ENCODE measurements around the gene ZNF397. TPM values are rescaled to one million over a fixed set of nuclear protein-coding genes. Genes with fewer than 3 reads are reported as not detected.
"Not testable (repeated sequence)": the region's sequence is repeated elsewhere in the genome, so short reads cannot be mapped to it uniquely, and the experiment has no call there.

Gene ZNF397
- total and polyA plus RNA-seq, 2 experiments from 2014 or later = 5.2 to 22.0 TPM

- H3K27me3 ChIP-seq = no peaks in the 10 kb centered on the region
- no peaks in the 10 kb centered on the region for H3K9me2 ChIP-seq (replicated peaks; ENCODE audit: insufficient read depth)
- H4K20me1 ChIP-seq (ENCODE audit: insufficient read depth, poor library complexity, severe bottlenecking) = no peaks in the 10 kb centered on the region
- H3K4me2 ChIP-seq = no peak overlapping the region
- no peaks in the 10 kb centered on the region for H3K4me1 ChIP-seq (ENCODE audit: insufficient read depth)
- no peaks in the 10 kb centered on the region for H3K36me3 ChIP-seq (replicated peaks; ENCODE audit: insufficient read depth, low read depth)
- no peak overlapping the region for H2AFZ ChIP-seq
- DNase-seq (ENCODE audit: low spot score) = no peak
- no peaks in the 10 kb centered on the region for H3K9me3 ChIP-seq (ENCODE audit: low read depth)
- no peaks in the 10 kb centered on the region for H3K79me2 ChIP-seq
- H3K27ac ChIP-seq = no peak overlapping the region
- TF ChIP-seq EZH2phosphoT487 (IDR thresholded peaks at IDR 0.05; ENCODE audit: low read depth, severe bottlenecking, unreplicated experiment) (no peak), EZH2 (IDR thresholded peaks at IDR 0.05; ENCODE audit: borderline replicate concordance) (no peak), CTCF (IDR thresholded peaks at IDR 0.05; ENCODE audit: poor library complexity) (no peak)
- H3K4me3 ChIP-seq = no peak overlapping the region
- 60% methylated on average over 3 of the region's 3 CpGs for WGBS (ENCODE audit: low lambda C conversion rate, missing lambda C conversion rate)
Measured at GRCh38 chr18:35203067-35203466, 37.8 kb upstream of the ZNF397 start.

DNA sequence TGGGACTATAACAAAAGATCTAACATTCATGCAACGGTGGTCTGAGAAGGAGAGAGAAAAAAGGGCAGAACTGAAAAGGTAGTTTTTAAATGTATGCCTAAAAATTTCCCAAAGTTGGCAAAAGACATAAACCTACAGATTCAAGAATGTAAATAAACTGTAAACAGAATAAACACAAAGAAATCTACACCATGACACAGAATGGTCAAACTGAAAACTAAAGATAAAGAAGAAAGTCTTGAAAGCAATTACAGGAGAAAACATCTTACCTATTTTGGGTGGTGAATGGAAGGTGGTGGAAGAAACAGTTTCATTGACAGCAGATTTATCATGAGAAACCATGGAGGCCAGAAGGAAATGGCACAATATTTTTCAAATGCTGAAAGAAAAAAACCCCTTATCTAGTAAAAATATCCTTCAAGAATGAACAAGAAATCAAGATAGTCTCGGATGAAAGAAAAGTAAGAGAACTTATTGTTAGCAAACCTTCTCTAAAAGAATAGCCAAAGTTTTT, 35.6 kb upstream of the ZNF397 start:
- no peaks in the 10 kb centered on the region for H3K79me2 ChIP-seq
- no peaks in the 10 kb centered on the region for H4K20me1 ChIP-seq (ENCODE audit: insufficient read depth, poor library complexity, severe bottlenecking)
- no peaks in the 10 kb centered on the region for H3K9me3 ChIP-seq (ENCODE audit: low read depth)
- H3K9me2 ChIP-seq (replicated peaks; ENCODE audit: insufficient read depth) = no peaks in the 10 kb centered on the region
- no peak overlapping the region for H3K4me3 ChIP-seq
- no peak overlapping the region for H2AFZ ChIP-seq
- no peaks in the 10 kb centered on the region for H3K4me1 ChIP-seq (ENCODE audit: insufficient read depth)
- no peak for DNase-seq (ENCODE audit: low spot score)
- H3K36me3 ChIP-seq (replicated peaks; ENCODE audit: insufficient read depth, low read depth) = no peaks in the 10 kb centered on the region
- WGBS (ENCODE audit: low lambda C conversion rate, missing lambda C conversion rate) = 94% methylated on average over 2 of the region's 2 CpGs
- TF ChIP-seq EZH2phosphoT487 (IDR thresholded peaks at IDR 0.05; ENCODE audit: low read depth, severe bottlenecking, unreplicated experiment) = no peak
- no peak for TF ChIP-seq CTCF (IDR thresholded peaks at IDR 0.05; ENCODE audit: poor library complexity)
- TF ChIP-seq EZH2 (IDR thresholded peaks at IDR 0.05; ENCODE audit: borderline replicate concordance) = no peak
- no peak overlapping the region for H3K27ac ChIP-seq
- no peaks in the 10 kb centered on the region for H3K27me3 ChIP-seq
- no peak overlapping the region for H3K4me2 ChIP-seq

- H3K36me3 ChIP-seq (replicated peaks; ENCODE audit: insufficient read depth, low read depth); H3K27ac ChIP-seq; H3K4me3 ChIP-seq; H3K27me3 ChIP-seq; H3K9me3 ChIP-seq (ENCODE audit: low read depth); H3K79me2 ChIP-seq; H3K9me2 ChIP-seq (replicated peaks; ENCODE audit: insufficient read depth); H3K4me2 ChIP-seq; H2AFZ ChIP-seq; H4K20me1 ChIP-seq (ENCODE audit: insufficient read depth, poor library complexity, severe bottlenecking); DNase-seq (ENCODE audit: low spot score); H3K4me1 ChIP-seq (ENCODE audit: insufficient read depth): not testable (repeated sequence)
- 89% methylated on average over 17 of the region's 30 CpGs for WGBS (ENCODE audit: low lambda C conversion rate, missing lambda C conversion rate)
Measured at GRCh38 chr18:35205746-35206458, 34.9 kb upstream of the ZNF397 start.

DNA sequence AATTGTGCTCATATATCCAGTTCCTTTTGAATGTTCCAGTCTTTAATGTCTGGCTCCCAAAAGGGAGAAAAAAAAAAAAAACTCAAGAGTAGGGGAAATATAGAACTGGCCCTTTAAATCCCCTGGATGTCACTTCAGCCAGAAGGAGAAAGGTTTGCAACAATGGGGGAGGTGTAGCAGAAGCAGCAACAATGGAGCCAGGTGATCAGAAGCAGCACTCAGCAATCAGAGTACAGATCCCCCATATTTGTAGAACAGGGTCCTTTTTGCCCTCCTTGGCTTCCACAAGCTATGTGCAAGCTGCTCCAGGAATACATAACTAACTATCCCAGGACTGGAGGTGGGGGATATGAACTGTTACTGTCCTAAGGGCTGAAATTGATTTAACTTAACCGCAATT, 25.8 kb upstream of the ZNF397 start:
- Histone ChIP-seq H3K9me2 (replicated peaks; ENCODE audit: insufficient read depth) (no peaks in the 10 kb centered on the region), H3K4me2 (no peak overlapping the region), H3K4me3 (no peak overlapping the region), H4K20me1 (ENCODE audit: insufficient read depth, poor library complexity, severe bottlenecking) (no peaks in the 10 kb centered on the region), H3K27me3 (no peaks in the 10 kb centered on the region), H3K79me2 (no peaks in the 10 kb centered on the region), H3K4me1 (ENCODE audit: insufficient read depth) (peaks cover 2% of the 10 kb centered on the region), H3K9me3 (ENCODE audit: low read depth) (no peaks in the 10 kb centered on the region), H3K27ac (no peak overlapping the region), H2AFZ (no peak overlapping the region), H3K36me3 (replicated peaks; ENCODE audit: insufficient read depth, low read depth) (no peaks in the 10 kb centered on the region)
- no peak for DNase-seq (ENCODE audit: low spot score)
- no peak for TF ChIP-seq EZH2phosphoT487 (IDR thresholded peaks at IDR 0.05; ENCODE audit: low read depth, severe bottlenecking, unreplicated experiment)
- TF ChIP-seq CTCF (IDR thresholded peaks at IDR 0.05; ENCODE audit: poor library complexity) = no peak
- no peak for TF ChIP-seq EZH2 (IDR thresholded peaks at IDR 0.05; ENCODE audit: borderline replicate concordance)
- WGBS (ENCODE audit: low lambda C conversion rate, missing lambda C conversion rate) = 72% methylated on average over 1 of the region's 1 CpG

- not testable (repeated sequence) for H3K79me2 ChIP-seq; DNase-seq (ENCODE audit: low spot score); H2AFZ ChIP-seq; H3K9me2 ChIP-seq (replicated peaks; ENCODE audit: insufficient read depth); H3K4me2 ChIP-seq; H3K36me3 ChIP-seq (replicated peaks; ENCODE audit: insufficient read depth, low read depth); H3K4me1 ChIP-seq (ENCODE audit: insufficient read depth); H4K20me1 ChIP-seq (ENCODE audit: insufficient read depth, poor library complexity, severe bottlenecking); H3K27me3 ChIP-seq; H3K9me3 ChIP-seq (ENCODE audit: low read depth); H3K27ac ChIP-seq; H3K4me3 ChIP-seq
- 74% methylated on average over 10 of the region's 10 CpGs for WGBS (ENCODE audit: low lambda C conversion rate, missing lambda C conversion rate)
Measured at GRCh38 chr18:35216611-35217010, 24.2 kb upstream of the ZNF397 start.

DNA sequence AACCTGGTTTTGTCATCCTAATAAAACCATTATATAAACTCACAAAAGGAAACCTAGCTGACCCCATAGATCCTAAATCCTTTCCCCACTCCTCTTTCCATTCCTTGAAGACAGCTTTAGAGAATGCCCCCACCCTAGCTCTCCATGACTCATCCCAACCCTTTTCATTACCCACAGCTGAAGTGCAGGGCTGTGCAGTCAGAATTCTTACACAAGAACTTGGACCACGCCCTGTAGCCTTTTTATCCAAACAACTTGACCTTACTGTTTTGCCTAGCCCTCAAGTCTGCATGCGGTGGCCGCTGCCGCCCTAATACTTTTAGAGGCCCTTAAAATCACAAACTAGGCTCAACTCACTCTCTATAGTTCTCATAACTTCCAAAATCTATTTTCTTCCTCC, 21.5 kb upstream of the ZNF397 start:
- not testable (repeated sequence) for H3K4me2 ChIP-seq; H3K27me3 ChIP-seq; H3K9me2 ChIP-seq (replicated peaks; ENCODE audit: insufficient read depth); H4K20me1 ChIP-seq (ENCODE audit: insufficient read depth, poor library complexity, severe bottlenecking); H3K36me3 ChIP-seq (replicated peaks; ENCODE audit: insufficient read depth, low read depth); DNase-seq (ENCODE audit: low spot score); H2AFZ ChIP-seq; H3K79me2 ChIP-seq; H3K9me3 ChIP-seq (ENCODE audit: low read depth); H3K4me3 ChIP-seq; H3K4me1 ChIP-seq (ENCODE audit: insufficient read depth)
- WGBS (ENCODE audit: low lambda C conversion rate, missing lambda C conversion rate) = 76% methylated on average over 4 of the region's 4 CpGs
- peak overlapping the region; percentile 23 for H3K27ac ChIP-seq

Measured in hepatocyte (in vitro differentiated cells).